Hepatocyte (in vitro differentiated cells): ENCODE measurements around the gene RIF1.

Experiments used
- CTCF ChIP-seq: fragments of 200-600 bp; sonication (generic); IDR thresholded peaks from 2 replicates; pipeline ENCODE4 v1.5.1; 2016; ENCODE audit warnings: antibody characterized with exemption, mild to moderate bottlenecking; ENCODE audit not compliant: poor library complexity
- EZH2 ChIP-seq: fragments of 200-600 bp; sonication (generic); IDR thresholded peaks from 2 replicates; pipeline ENCODE4 v1.6.1; 2016; ENCODE audit warnings: antibody characterized with exemption, mild to moderate bottlenecking, borderline replicate concordance
- EZH2phosphoT487 ChIP-seq: fragments of 200-600 bp; sonication (generic); IDR thresholded peaks from one replicate; pipeline ENCODE4 v1.6.1; 2018; ENCODE audit warnings: antibody characterized with exemption, mild to moderate bottlenecking, low read depth, moderate library complexity; ENCODE audit not compliant: unreplicated experiment, severe bottlenecking

DNA sequence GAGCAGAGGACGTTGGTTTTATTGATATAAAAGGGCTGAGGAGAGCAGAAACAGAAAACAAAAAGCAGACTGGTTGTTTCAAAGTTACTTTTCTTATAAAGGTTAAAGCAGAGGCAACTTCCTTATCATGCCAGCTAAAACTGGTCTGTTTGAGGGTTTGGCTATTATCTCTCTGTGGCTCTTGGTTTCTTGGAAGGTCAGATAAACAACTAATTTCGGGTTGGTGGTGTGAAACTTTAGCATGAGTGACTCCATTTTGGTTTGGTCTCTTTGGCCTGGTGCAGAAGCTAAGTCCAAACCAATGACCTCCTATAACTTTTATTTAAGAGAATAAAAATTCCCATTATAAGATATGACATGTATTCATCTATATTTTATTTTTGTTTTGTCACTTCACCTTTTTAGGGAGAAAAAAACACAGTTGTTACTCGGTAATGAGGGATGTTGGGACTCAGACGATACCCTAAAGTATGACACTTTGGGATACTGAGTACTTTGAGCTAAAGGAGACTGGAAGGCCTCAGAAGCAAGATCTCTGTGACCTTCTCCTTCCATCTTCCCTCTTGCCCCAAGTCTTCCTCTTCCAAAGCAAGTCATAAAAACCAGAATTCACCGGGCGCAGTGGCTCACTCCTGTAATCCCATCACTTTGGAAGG is 29.0 kb upstream of the RIF1 start:
- TF ChIP-seq CTCF, result no peak
- TF ChIP-seq EZH2, result no peak
- TF ChIP-seq EZH2phosphoT487, result no peak
